ENCODE results near the gene RET.

Gene RET

GRCh38 chr10:43078986-43079273, 2.1 kb downstream of the RET start (continued):
- TF ChIP-seq ZBTB17 (tag by site-specific recombination; IDR thresholded peaks at IDR 0.05) = peak; percentile 31; the same call in 1 of the 2 replicates
- TF ChIP-seq ZNF223 (tag by site-specific recombination; IDR thresholded peaks at IDR 0.05) = no peak
- no peak for TF ChIP-seq ZNF157 (tag by site-specific recombination; IDR thresholded peaks at IDR 0.05)
- TF ChIP-seq ZNF174 (tag by site-specific recombination; IDR thresholded peaks at IDR 0.05) = no peak
- no peak for TF ChIP-seq KLF1 (tag by site-specific recombination; IDR thresholded peaks at IDR 0.05)
- TF ChIP-seq ZBTB21 (tag by site-specific recombination; IDR thresholded peaks at IDR 0.05) = no peak
- 0 out of 2 replicates have a peak, but pooled peaks have one; percentile 13 for TF ChIP-seq ZNF654 (tag by site-specific recombination; IDR thresholded peaks at IDR 0.05; ENCODE audit: low read depth)
- 0 out of 2 replicates have a peak, but pooled peaks have one; percentile 29 for TF ChIP-seq PATZ1 (tag by site-specific recombination; IDR thresholded peaks at IDR 0.05)
- no peak for TF ChIP-seq TRIM28 (IDR thresholded peaks at IDR 0.05; ENCODE audit: borderline replicate concordance, low read length)
- peak; percentile 68; the same call in 1 of the 2 replicates for TF ChIP-seq ZBTB10 (tag by site-specific recombination; IDR thresholded peaks at IDR 0.05)
- peak; percentile 25; the same call in 1 of the 2 replicates for TF ChIP-seq ZBTB8A (tag by site-specific recombination; IDR thresholded peaks at IDR 0.05)
- TF ChIP-seq CTCF (tag by site-specific recombination; IDR thresholded peaks at IDR 0.05) = peak; percentile 52; the same call in 1 of the 2 replicates

- Histone ChIP-seq H3K36me3 (ENCODE audit: control insufficient read depth in 2 of 2, insufficient read depth in 1 of 2, low read length in 2 of 2) (no peaks in the 10 kb centered on the region), H3K4me3 (ENCODE audit: low read depth, low read length) (no peak overlapping the region), H3K4me1 (ENCODE audit: control insufficient read depth, insufficient read depth, low read length) (no peaks in the 10 kb centered on the region), H3K27ac (ENCODE audit: extremely low read depth, low read depth, low read length) (no peak overlapping the region), H3K9me3 (ENCODE audit: control insufficient read depth, insufficient read depth, low read depth, low read length) (no peaks in the 10 kb centered on the region)
- no peak for TF ChIP-seq ZNF768 (tag by site-specific recombination; IDR thresholded peaks at IDR 0.05)
- TF ChIP-seq ZNF473 (tag by site-specific recombination; IDR thresholded peaks at IDR 0.05) = no peak
- TF ChIP-seq ZNF639 (tag by site-specific recombination; IDR thresholded peaks at IDR 0.05) = no peak
- TF ChIP-seq YY2 (tag by site-specific recombination; IDR thresholded peaks at IDR 0.05) = no peak
- TF ChIP-seq ZBTB21 (tag by site-specific recombination; IDR thresholded peaks at IDR 0.05) = no peak
- TF ChIP-seq ZNF214 (tag by site-specific recombination; IDR thresholded peaks at IDR 0.05; ENCODE audit: borderline replicate concordance) = no peak
- TF ChIP-seq ZNF184 (tag by site-specific recombination; IDR thresholded peaks at IDR 0.05) = no peak
- no peak for TF ChIP-seq ZNF677 (tag by site-specific recombination; IDR thresholded peaks at IDR 0.05)
- TF ChIP-seq ZNF239 (tag by site-specific recombination; IDR thresholded peaks at IDR 0.05) = no peak
- no peak for TF ChIP-seq ZNF621 (tag by site-specific recombination; IDR thresholded peaks at IDR 0.05)
- ChIA-PET CTCF (interaction anchor here (0.6 to 0.9 kb wide), 3 partner anchors 13 to 164 kb away, joined by 3 to 4 read pairs (median 3); no protein-coding TSS in a partner anchor), POLR2A (no interaction called here)
Observed at GRCh38 chr10:43079856-43080255, 3.0 kb downstream of the RET start.

All from HEK293 (cell line).